ENCODE measurements around the gene BICRA. TPM values are rescaled to one million over a fixed set of nuclear protein-coding genes. Genes with fewer than 3 reads are reported as not detected.

BICRA gene
- total and polyA plus RNA-seq, 9 of the 15 experiments (the other 6 are each of a cell fraction or from before 2014, with no cell fraction given): 0.01 to 8.8 (median 1.2) TPM

GRCh38 chr19:47697863-47698609 is 89.1 kb downstream of the BICRA start (continued):
- TF ChIP-seq MCM2 (IDR thresholded peaks at IDR 0.05; ENCODE audit: low read depth): no peak
- TF ChIP-seq HOMEZ (CRISPR knock-in tag; IDR thresholded peaks at IDR 0.05): no peak
- no peak for TF ChIP-seq ARHGAP35 (IDR thresholded peaks at IDR 0.05; ENCODE audit: partially characterized antibody)
- no peak for TF ChIP-seq CHCHD3 (CRISPR knock-in tag; IDR thresholded peaks at IDR 0.05)
- no peak for TF ChIP-seq L3MBTL2 (IDR thresholded peaks at IDR 0.05)
- TF ChIP-seq ZNF174 (CRISPR knock-in tag; IDR thresholded peaks at IDR 0.05): no peak
- no peak for TF ChIP-seq ATF1 (CRISPR knock-in tag; IDR thresholded peaks at IDR 0.05)
- TF ChIP-seq ATF1 (tag; IDR thresholded peaks at IDR 0.05): peak; percentile 27; the same call in 1 of the 2 replicates
- TF ChIP-seq ZNF717 (CRISPR knock-in tag; IDR thresholded peaks at IDR 0.05): no peak
- TF ChIP-seq NFATC3 (IDR thresholded peaks at IDR 0.05): no peak
- TF ChIP-seq NR2C1 (IDR thresholded peaks at IDR 0.05): no peak
- no peak for TF ChIP-seq NR2C1 (tag; IDR thresholded peaks at IDR 0.05)
- TF ChIP-seq JUND (IDR thresholded peaks at IDR 0.05; ENCODE audit: borderline replicate concordance, low read depth, low read length): peak; percentile 60; the same call in 1 of the 2 replicates
- no peak; the same call in 2 of the 3 replicates for TF ChIP-seq JUND (tag; IDR thresholded peaks at IDR 0.05; ENCODE audit: borderline replicate concordance, low read depth, low read length)
- TF ChIP-seq MEF2A (IDR thresholded peaks at IDR 0.05; ENCODE audit: control insufficient read depth, low read depth, low read length): no peak
- no peak for TF ChIP-seq ILF3 (IDR thresholded peaks at IDR 0.05; ENCODE audit: borderline replicate concordance)
- TF ChIP-seq ZNF431 (CRISPR knock-in tag; IDR thresholded peaks at IDR 0.05): no peak
- no peak for TF ChIP-seq ZNF780A (CRISPR knock-in tag; IDR thresholded peaks at IDR 0.05)
- TF ChIP-seq MCM3 (IDR thresholded peaks at IDR 0.05): no peak
- TF ChIP-seq FOXA1 (IDR thresholded peaks at IDR 0.05; ENCODE audit: borderline replicate concordance): no peak
- TF ChIP-seq RFX1 (IDR thresholded peaks at IDR 0.05): no peak
- no peak for TF ChIP-seq PCBP1 (IDR thresholded peaks at IDR 0.05; ENCODE audit: low read depth, low read length, poor library complexity, severe bottlenecking)
- TF ChIP-seq SNAPC5 (CRISPR knock-in tag; IDR thresholded peaks at IDR 0.05): no peak
- no peak for TF ChIP-seq TARDBP (IDR thresholded peaks at IDR 0.05)
- TF ChIP-seq BRF1 (IDR thresholded peaks at IDR 0.05; ENCODE audit: borderline replicate concordance, extremely low read depth, insufficient read length): no peak
- no peak for TF ChIP-seq CREBBP (IDR thresholded peaks at IDR 0.05; ENCODE audit: low read depth, low read length)
- no peak for TF ChIP-seq TAF15 (IDR thresholded peaks at IDR 0.05; ENCODE audit: low read depth, low read length)
- no peak for TF ChIP-seq GTF2A2 (tag; IDR thresholded peaks at IDR 0.05)
- no peak for TF ChIP-seq ZNF445 (CRISPR knock-in tag; IDR thresholded peaks at IDR 0.05; ENCODE audit: low read depth)
- TF ChIP-seq LEF1 (IDR thresholded peaks at IDR 0.05): no peak
- TF ChIP-seq STAT5B (CRISPR knock-in tag; IDR thresholded peaks at IDR 0.05): no peak
- TF ChIP-seq ZNF3 (CRISPR knock-in tag; IDR thresholded peaks at IDR 0.05): no peak
- TF ChIP-seq TEAD1 (CRISPR knock-in tag; IDR thresholded peaks at IDR 0.05): peak in 1 of 2 experiments; percentile 28; a peak in 1 of 4 replicates

All from K562 (cell line).